Measurements from ENCODE around the gene CCK. TPM values are rescaled to one million over a fixed set of nuclear protein-coding genes. Genes with fewer than 3 reads are reported as not detected.

CCK gene
- total and polyA plus RNA-seq, 2 experiments from 2014 or later, result 3.1 to 4.2 TPM

DNA sequence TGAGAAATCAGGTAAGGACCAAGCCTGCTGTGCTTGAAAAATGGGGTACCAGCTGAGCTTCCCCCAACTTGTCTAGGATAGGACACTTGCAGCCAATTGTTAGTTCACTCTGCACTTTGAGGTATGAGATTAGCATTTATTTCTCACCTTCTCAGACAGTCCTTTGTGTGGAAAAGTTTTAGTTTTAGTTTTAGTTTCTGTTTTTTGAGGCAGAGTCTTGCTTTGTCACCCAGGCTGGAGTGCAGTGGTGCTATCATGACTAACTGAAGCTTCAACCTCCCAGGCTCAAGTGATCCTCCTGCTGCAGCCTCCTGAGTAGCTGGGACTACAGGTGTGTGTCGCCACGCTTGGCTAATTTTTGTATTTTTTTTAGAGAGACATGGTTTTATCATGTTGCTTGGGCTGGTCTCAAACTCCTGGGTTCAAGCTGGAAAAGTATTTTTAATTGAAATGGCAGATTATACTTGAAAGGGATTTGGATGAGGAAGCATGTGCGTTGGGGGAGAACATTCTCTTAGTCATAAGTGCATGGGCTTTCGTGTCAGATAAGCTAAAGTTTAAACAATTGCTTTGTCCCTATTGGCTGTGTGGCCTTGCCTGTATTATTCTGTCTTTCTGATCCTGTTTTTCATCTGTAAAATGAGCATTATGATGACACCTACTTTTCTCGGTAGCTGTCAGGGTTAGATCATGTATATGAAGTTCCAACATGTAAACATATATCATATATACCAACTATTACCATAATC lies 25.2 kb upstream of the CCK start:
- H3K9me3 Mint-ChIP-seq, result peaks cover 30% of the 10 kb centered on the region
- no peaks in the 10 kb centered on the region for H3F3A ChIP-seq (replicated peaks; ENCODE audit: low read depth)
- H3K36me3 ChIP-seq (ENCODE audit: insufficient read depth), result no peaks in the 10 kb centered on the region
- H3K27ac ChIP-seq (ENCODE audit: low read depth), result no peak overlapping the region
- H3K4me3 Mint-ChIP-seq, result no peak overlapping the region
- H2AFZ ChIP-seq, result no peak overlapping the region
- no peaks in the 10 kb centered on the region for H3K4me1 Mint-ChIP-seq
- no peak overlapping the region for H3K27ac Mint-ChIP-seq
- 0 out of 2 replicates have a peak, but pooled peaks cover 9% of the 10 kb centered on the region for H3K9me2 ChIP-seq (ENCODE audit: insufficient read depth)
- no peaks in the 10 kb centered on the region for H3K27me3 ChIP-seq (ENCODE audit: insufficient read depth)
- H3K4me2 ChIP-seq, result no peak overlapping the region
- no peak overlapping the region for H3K4me3 ChIP-seq
- DNase-seq (ENCODE audit: low spot score), result no peak
- no peaks in the 10 kb centered on the region for H4K20me1 ChIP-seq (replicated peaks; ENCODE audit: insufficient read depth)
- TF ChIP-seq NANOG (IDR thresholded peaks at IDR 0.05; ENCODE audit: borderline replicate concordance) (no peak), CTCF (conservative IDR thresholded peaks at IDR 0.05; ENCODE audit: low read depth in 2 of 2) (no peak), JUNB (IDR thresholded peaks at IDR 0.05; ENCODE audit: unreplicated experiment) (no peak), REST (IDR thresholded peaks at IDR 0.05; ENCODE audit: unreplicated experiment) (no peak), EZH2phosphoT487 (IDR thresholded peaks at IDR 0.05; ENCODE audit: unreplicated experiment) (no peak), EZH2 (IDR thresholded peaks at IDR 0.05; ENCODE audit: low read depth, unreplicated experiment) (no peak), ZNF114 (CRISPR knock-in tag; IDR thresholded peaks at IDR 0.05) (no peak), ETS1 (IDR thresholded peaks at IDR 0.05) (no peak), ZNF331 (CRISPR knock-in tag; IDR thresholded peaks at IDR 0.05; ENCODE audit: low read depth) (no peak), CREB1 (CRISPR knock-in tag; IDR thresholded peaks at IDR 0.05; ENCODE audit: low read depth) (no peak), STAT1 (IDR thresholded peaks at IDR 0.05; ENCODE audit: unreplicated experiment) (no peak), POLR2AphosphoS5 (IDR thresholded peaks at IDR 0.05; ENCODE audit: low read depth) (no peak)
- TF ChIP-seq, protein P1, sequence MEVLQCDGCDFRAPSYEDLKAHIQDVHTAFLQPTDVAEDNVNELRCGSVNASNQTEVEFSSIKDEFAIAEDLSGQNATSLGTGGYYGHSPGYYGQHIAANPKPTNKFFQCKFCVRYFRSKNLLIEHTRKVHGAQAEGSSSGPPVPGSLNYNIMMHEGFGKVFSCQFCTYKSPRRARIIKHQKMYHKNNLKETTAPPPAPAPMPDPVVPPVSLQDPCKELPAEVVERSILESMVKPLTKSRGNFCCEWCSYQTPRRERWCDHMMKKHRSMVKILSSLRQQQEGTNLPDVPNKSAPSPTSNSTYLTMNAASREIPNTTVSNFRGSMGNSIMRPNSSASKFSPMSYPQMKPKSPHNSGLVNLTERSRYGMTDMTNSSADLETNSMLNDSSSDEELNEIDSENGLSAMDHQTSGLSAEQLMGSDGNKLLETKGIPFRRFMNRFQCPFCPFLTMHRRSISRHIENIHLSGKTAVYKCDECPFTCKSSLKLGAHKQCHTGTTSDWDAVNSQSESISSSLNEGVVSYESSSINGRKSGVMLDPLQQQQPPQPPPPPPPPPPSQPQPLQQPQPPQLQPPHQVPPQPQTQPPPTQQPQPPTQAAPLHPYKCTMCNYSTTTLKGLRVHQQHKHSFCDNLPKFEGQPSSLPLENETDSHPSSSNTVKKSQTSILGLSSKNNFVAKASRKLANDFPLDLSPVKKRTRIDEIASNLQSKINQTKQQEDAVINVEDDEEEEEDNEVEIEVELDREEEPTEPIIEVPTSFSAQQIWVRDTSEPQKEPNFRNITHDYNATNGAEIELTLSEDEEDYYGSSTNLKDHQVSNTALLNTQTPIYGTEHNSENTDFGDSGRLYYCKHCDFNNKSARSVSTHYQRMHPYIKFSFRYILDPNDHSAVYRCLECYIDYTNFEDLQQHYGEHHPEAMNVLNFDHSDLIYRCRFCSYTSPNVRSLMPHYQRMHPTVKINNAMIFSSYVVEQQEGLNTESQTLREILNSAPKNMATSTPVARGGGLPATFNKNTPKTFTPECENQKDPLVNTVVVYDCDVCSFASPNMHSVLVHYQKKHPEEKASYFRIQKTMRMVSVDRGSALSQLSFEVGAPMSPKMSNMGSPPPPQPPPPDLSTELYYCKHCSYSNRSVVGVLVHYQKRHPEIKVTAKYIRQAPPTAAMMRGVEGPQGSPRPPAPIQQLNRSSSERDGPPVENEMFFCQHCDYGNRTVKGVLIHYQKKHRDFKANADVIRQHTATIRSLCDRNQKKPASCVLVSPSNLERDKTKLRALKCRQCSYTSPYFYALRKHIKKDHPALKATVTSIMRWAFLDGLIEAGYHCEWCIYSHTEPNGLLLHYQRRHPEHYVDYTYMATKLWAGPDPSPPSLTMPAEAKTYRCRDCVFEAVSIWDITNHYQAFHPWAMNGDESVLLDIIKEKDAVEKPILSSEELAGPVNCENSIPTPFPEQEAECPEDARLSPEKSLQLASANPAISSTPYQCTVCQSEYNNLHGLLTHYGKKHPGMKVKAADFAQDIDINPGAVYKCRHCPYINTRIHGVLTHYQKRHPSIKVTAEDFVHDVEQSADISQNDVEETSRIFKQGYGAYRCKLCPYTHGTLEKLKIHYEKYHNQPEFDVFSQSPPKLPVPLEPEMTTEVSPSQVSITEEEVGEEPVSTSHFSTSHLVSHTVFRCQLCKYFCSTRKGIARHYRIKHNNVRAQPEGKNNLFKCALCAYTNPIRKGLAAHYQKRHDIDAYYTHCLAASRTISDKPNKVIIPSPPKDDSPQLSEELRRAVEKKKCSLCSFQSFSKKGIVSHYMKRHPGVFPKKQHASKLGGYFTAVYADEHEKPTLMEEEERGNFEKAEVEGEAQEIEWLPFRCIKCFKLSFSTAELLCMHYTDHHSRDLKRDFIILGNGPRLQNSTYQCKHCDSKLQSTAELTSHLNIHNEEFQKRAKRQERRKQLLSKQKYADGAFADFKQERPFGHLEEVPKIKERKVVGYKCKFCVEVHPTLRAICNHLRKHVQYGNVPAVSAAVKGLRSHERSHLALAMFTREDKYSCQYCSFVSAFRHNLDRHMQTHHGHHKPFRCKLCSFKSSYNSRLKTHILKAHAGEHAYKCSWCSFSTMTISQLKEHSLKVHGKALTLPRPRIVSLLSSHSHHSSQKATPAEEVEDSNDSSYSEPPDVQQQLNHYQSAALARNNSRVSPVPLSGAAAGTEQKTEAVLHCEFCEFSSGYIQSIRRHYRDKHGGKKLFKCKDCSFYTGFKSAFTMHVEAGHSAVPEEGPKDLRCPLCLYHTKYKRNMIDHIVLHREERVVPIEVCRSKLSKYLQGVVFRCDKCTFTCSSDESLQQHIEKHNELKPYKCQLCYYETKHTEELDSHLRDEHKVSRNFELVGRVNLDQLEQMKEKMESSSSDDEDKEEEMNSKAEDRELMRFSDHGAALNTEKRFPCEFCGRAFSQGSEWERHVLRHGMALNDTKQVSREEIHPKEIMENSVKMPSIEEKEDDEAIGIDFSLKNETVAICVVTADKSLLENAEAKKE (CRISPR knock-in tag; IDR thresholded peaks at IDR 0.05), result no peak
- peaks cover 11% of the 10 kb centered on the region for H3K36me3 Mint-ChIP-seq (ENCODE audit: low read depth)
- peaks cover 3% of the 10 kb centered on the region for H3K27me3 Mint-ChIP-seq (ENCODE audit: insufficient read depth, low read depth, poor library complexity)
- no peaks in the 10 kb centered on the region for H3K79me2 ChIP-seq (replicated peaks; ENCODE audit: insufficient read depth)
- no peaks in the 10 kb centered on the region for H3K4me1 ChIP-seq (ENCODE audit: insufficient read depth)
- no peak for ATAC-seq

Data from GM23338 (cell line).